Fibroblast of upper back skin (primary cell): ENCODE results near the gene SIAH3.
A peak's percentile ranks its signal among the peaks of the same experiment; 100 is the strongest.

Source experiments
- DNase-seq: peaks from one replicate; pipeline ENCODE4 v3.0.0-alpha.2; 2013

SIAH3 gene

DNA sequence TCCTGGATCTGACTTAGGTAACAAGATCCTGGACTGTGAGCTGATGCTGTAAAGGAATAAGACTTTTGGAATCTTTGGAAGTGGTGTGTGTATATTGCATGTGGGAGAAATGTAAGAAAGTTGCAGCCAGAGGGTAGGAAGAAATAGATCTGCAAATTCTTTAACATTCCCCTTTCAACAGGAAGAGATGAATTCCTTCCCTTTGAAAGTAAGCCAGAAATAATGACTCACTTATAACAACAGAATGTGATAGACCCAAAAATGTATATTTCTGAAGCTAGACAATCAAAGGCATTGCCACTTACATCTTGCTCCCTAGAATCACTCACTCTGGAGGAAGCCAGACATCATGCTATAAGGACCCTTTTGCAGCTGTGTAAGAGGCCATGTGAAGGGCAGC lies 9.8 kb upstream of the SIAH3 start:
- DNase-seq = peak; percentile 81

DNA sequence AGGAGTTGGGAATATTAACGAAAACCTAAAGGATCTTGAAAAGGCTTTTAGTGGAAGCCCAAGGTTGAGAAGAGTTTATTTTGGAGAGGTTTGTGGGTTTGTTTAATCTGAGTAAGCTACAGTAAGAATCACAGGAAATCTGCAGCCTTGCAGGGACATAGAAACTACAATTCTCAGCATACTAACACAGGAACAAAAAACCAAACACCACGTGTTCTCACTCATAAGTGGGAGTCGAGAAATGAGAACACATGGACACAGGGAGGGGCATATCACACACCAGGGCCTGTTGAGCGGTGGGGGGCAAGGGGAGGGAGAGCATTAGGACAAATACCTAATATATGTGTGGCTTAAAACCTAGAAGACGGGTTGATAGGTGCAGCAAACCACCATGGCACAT lies 8.7 kb upstream of the SIAH3 start:
- DNase-seq = no peak

DNA sequence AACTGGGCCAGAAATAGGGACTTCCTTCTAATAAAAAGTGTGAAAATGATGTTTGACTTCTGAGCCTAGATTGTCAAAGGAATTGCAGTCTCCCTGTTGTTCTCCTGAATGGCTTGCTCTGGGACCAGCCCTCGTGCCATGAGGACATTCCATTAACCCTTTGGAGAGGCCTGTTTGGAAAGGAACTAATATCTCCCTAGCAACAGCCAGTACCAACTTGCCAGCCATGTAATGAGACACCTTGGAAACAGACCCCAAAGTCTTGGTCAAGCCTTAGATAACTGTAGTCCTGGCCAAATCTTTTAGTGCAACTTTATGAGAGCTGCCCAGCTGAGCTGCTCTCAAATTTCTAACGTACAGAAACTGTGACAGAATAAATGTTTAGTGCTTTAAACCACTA lies 8.2 kb upstream of the SIAH3 start:
- no peak for DNase-seq

DNA sequence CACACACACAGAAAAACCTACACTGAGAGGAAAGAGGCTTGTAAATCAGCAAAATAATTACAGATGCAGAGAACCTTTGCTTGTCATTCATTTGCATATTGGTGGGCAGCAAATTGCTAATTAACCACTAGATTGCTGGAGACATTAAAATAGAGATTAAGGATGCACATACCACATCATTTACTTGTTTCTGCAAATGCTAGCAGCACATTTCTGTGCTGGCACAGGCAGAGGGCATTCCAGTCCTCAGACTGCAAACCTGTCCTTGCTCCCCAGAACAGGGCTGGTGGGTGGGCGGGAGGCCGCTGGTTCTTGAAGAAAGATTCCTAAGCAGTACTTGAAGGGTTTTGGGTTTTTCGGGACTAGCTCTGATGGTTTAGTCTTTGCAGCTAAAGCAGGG lies 941 bp upstream of the SIAH3 start:
- no peak for DNase-seq

DNA sequence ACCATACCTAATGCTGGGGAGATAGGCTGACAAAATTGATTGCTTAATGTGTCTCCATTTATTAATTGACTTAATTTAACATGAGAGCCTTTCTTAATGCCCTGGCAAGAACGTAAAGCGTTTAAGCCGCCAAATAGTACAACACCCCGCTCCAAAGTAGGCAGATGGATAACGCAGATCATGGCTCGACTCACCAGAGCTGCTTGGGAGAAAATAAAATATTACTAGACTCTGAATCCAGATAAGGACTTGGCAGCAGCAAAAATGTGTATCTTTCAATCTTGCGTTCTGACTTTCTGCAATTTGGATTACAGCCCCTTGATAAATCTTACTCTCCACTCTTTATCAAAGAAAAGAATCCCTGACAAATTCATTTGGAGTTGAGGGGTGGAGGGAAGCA lies 403 bp upstream of the SIAH3 start:
- DNase-seq = no peak

DNA sequence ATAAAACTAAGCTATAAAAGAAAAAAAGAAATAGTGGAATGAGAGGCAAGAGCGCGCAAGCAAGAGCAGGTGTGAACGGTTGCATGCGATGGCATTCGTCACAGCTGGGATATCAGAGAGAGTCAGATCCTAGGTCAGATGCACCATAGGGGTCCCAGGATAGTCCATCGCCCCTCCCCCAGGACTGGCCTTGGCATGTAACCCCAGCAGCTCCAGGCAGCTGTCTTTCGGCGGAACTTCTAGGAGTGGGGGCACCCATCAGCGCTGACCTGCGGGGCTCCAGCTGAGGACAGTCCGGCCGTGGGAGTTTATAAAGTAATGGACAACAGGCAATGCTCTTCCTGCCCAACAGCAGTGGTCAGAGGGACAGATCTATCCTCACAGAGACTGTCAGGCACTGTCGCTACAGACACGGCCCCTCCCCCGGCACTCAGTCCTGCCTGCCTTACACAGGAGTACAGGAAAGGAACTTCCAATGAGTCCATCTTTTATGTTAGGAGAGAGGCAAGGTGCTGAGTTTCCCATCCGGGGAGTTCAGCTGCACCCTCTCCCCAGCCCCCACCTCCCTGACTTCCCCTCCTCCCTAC lies 1.4 kb downstream of the SIAH3 start:
- no peak for DNase-seq

DNA sequence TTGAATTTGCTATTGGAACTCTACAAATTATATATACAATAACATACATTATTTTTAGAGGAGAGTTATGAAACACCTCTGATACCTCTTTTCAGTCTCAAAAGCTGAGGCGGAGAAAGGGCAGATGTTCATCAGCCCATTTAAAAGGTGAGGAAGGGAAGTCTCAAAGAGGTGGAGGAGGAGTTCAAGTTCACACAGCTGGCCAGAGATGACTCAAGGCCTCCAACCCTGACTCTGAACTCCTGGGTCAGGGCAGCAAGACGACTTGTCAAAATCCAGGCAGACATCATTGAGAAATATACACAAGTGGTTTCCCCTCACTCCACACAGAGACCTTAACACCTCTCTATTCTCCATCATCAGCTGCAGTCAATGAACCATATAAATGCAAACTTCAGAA lies 2.1 kb downstream of the SIAH3 start:
- DNase-seq = no peak

DNA sequence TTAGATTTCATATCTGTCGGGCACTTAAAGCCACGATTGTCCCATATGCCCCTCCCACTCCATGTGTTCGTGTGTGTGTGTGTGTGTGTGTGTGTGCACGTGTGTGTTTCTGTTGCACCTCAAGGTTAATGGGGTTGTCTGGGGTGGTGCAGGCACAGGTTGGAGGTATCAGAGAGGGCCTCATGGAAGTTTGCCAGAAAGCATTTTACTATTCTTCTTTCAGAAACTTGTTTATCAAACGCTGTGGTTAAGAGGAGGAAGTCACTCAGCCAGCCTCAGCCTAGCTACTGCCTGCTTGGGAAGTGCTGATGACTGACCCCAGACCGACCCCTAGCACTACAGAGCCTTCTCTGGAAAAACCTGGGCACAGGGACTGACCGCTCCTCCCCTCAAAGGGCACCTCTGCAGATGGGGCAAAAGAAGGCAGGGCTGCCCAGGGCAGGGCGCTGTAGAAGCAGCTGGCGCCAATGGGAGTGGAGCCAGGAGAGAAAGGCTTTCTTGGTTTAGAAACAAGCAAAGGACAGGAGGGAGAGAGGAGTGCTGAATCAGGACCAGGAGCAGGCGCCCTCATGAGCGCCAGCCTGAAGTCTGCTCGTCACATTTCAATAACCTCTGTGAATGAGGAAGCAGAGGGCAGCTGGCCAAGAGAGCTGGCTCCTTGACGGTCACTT lies 3.9 kb downstream of the SIAH3 start:
- no peak for DNase-seq

DNA sequence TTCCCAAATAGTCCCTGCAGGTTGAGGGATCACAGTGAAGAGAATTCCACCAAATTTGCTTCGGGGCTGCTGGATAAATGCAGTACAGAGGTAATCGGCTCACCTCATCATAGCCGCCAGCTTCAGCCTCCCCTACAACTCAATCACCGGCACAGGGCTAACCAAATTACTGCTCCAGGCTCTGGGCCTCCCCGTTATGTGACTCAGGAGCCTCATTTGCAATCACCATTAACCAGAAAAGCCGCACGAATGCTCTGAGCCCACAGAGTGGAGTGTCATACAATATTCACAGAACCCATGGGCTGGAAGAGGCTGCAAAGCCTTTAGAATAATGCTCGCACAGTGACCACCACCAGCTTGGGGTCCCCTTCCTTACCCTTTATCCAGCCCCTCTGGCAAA lies 4.9 kb downstream of the SIAH3 start:
- DNase-seq = no peak

DNA sequence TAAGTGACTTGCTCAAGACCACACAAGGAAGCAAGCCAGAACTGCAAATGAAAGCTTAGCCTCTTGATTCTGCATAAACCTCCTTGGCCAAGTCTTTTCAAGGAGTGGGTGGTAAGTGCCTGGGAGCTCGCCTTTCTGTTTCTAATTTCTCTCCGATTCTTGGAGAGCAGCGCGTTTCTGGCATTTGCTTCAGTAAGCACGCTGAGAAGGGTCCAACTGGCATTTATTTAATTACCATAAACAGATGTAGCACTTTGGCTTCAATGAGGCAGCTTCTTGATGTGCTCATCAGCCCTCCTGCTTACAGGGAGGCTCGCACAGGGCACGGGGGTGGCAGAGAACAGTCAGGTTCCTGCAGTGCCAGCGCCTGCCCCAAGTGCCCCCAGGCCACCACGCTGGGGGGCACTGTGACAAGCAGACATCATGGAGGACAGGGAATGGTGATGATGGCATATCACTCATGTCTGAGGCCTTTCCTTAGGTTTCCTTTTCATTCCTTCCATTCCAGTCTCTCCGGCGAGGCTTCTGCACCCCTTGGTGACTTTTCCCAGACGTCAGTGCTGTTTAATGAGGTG lies 13.3 kb downstream of the SIAH3 start:
- no peak for DNase-seq

DNA sequence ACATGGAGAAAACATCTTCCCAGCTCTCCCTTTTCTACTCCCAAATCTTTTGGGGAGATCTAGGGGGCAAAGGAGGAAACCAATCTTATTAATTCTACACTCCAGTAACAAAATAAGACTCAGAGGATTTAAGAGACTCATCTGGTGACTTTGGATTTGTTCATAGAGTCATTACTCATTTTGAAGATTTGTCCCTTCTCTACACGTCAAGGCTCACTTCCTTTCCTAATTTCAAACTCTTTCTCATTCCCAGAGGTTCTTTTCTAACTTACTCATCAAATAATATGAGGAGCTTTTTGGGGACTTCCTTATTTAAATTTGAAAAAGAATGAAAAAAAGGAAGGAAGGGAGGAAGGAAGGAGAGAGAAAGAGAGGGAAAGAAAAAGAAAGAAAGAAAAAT lies 14.4 kb downstream of the SIAH3 start:
- DNase-seq = no peak

DNA sequence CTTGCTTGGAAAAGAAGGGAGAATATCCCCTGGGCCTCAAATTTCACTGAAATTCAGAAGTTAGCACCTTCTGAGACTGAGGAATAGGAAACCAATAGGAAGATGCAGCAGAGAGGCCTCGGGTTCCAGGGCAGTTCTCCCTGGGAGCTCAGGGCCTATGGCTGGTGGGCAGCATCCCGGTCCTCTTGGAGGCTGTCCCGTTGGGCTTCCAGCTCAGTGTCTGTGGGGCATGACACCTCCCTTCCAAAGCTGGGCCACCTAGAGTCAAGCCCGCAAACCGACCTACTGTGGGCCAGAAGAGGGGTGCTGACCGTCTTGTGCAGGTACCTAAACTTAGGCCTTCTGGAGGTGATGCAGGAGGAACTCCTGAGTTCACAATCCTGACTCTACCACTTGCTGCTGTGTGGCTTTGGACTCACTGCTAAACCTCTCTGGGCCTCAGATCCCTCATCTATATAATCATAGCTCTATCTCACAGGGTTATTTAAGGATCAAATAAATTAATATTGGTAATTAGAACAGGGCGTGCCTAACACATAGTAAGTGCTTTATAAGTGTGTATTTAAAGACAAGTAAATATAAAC lies 17.1 kb downstream of the SIAH3 start:
- DNase-seq = no peak

DNA sequence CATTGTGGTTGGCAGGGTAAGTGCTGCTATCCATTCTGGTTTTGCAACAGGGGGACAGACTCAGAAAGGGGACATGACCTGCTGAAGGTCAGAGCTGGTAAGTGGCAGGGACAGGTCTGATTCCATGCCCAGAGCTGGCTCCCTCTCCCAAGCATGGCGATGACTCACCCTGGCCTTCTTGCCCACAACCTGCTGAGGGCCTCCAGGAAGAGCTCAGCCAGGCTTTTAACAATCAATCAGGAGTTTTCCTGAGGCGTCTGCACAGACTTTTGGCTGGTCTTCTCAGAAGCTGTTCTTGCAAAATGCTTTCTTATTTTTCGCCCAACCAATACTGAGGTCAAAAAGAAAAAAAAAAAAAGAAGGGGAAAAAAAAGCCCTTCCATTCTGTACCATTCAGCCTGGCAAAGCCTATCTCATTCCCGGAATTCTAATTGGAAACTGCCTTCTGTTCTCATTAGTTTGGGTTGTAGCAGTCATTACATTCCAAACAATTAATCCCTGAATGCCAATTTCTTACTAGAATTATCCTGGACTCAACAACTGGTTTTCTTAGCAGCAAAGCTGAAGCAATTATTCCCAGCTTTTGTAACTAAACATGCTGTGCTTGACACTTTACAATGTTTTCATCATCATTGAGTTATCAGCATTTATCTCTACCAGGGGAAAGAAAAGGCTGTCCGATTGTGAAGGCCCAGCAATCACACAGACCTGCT lies 17.7 kb downstream of the SIAH3 start:
- peak; percentile 39 for DNase-seq

DNA sequence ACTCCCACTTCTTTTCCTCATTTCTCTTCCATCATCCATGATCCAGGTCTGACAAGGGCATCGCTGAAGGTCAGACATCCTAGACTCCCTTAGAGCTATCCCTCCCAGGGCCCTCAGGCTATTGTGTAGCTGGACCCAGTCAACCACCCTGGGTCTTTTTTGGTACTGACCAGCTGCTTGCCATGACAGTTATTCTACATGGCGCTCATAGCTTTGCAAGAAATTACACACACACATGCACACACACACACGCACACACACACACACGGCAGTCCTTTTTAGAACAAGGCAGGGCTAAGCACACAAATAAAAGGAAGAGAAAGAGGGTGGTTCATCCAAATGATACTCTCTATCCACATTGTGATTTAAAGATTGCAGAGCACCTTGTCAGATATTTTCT lies 18.3 kb downstream of the SIAH3 start:
- DNase-seq = no peak

DNA sequence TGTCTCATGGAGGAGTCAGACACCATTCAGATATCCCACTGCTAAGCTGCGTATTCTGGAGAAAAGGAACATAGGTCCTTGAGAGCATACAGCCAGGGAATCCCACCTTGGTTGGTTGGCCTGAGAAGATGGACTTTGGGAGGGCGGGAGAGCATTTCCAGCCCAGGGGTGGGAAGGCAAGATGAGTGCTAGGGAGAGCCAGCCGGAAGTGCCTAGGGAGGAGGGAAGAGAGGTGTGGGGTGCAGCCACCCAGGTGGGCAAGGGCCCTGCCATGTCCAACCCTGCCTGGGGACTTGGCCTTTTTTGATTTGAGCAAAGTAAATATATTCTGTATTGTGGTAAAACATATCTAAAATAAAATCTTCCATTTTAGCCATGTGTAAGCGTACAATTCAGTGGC lies 19.7 kb downstream of the SIAH3 start:
- DNase-seq = no peak

DNA sequence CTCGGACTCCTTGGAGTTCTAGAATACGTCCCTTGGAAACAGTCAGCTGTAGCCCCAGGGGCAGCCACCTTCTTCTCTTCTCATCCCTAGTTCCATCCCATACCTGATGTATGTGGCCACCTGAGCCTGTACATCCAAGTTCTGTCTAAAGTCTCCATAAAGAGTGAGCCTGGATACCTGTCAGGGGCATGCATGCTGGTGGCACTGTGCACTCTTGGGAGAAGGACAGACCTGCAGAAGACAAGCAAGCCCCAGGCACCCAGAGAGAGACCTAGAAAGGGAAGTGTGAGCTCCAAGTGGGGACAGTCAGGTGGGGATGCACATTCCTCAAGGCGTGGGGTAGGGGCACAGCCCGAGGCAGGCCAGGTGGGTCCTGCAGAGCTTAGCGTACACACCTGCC lies 21.4 kb downstream of the SIAH3 start:
- no peak for DNase-seq

DNA sequence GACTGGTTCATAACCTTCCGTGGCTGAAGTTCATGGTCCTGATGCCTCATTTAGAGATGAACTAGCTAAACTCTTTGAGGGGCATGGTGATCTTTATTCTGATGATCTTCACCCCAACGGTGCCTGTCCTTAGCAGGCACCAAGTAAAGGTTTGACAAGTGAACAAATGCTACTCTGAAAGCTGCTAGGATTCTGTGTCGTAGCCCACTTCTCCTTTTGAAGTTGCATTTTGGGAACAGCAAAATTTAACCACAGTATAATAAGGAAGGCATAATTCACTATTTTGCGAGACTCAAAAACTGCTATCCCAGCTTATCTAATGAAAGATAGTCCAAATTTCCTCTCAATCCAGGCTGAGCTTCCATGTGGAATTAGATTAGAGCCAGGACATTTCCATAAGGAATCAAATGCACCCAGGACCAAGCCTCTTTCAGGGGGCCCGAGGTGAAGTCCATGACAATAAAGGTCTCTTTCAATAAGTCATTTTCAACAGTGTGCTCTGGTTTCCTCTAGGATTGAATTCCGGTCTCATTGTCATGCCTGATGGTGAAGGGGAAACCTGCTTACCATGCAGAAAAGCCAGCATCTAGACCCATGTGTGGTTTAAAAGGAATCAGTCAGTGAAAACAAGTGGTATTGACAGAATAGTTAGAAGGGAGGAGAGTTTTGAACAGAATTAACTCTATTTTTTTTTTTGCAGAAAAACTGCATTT lies 23.1 kb downstream of the SIAH3 start:
- no peak for DNase-seq

DNA sequence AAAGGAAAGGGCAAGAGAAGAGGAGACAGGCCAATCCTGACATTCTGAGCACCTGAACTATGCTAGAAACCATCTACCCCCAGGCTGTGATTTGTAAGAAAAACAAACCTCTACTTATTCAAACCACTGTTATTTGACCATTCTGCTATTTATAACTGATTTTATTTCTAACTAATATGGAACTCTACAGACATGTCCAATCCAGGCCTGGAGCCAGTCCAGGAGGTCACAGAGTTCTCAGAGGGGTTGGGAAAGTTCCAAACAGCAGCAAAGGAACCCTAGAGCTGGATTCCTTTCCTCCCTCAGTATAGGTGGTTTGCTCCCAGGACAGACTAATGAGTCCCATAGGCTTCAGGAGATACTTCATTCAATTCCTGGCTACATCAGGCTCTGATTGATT lies 24.2 kb downstream of the SIAH3 start:
- DNase-seq = no peak

DNA sequence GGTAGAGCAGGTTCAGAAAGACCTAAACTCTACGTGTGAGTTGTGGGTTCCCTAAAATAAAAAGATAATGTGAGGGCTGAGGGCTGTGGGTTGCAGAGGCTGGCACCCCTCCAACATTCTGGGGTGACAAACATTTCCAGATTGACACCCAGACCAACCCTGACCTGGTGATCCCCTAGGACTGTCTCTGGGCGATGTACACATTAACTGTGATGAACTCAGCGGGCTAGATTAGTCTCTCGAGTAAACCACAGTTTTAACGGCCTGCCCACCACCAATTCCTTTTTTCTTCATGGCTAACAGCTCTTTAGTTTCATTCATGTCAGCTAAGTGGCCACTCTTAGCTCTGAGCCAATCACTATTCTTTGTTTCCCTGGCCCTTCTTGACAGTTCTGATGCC lies 24.8 kb downstream of the SIAH3 start:
- no peak for DNase-seq

DNA sequence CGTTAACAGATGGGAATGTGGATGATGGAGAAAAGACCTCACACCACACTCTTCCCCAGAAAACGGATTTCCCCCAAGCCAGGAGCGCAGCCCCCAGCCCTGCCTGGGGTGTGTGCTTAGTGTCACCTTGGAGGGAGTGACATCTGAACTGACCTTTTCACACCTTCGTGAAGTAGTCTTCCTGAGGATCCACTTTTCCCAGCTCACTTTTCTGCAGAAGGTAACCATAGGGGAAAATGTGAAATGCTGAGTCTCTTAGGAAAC lies 26.2 kb downstream of the SIAH3 start:
- DNase-seq = no peak

DNA sequence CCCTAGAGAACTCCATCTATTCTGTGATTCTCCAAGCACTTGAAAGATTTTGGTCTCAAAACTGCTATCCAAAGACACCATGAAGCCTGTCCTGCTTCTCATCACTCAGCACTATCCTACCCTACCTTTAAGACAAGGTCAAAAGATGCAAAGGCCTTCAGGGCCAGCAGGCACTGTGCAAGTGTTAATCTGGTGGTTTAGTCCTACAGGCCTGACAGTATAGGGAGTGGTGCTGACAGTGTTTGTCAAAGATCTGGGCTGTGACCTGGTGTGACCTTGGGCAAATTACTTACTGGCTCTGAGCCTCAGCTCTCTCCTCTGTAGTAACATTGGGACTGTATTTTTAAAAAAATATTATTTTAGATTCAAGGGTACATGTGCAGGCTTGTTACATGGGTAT lies 28.0 kb downstream of the SIAH3 start:
- no peak for DNase-seq

DNA sequence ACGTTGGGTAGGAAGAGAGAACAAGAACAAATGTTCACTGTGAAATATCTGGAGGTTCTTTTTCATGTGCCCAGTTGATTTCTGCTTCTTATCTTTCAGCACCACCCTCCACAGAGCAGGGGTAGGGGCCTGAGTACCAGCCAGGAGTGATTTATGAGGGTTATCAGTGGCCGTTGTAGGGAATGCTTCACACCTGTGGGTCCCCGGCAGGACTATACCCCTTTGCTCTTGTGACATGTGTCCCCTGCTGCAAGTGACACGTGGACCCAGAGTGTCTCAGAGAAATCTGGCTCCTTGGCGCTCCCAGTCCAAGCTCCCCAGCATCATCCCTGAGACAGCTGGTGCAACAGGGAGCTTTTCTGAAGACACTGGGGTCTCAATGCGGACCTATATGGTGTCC lies 29.7 kb downstream of the SIAH3 start:
- DNase-seq = no peak

DNA sequence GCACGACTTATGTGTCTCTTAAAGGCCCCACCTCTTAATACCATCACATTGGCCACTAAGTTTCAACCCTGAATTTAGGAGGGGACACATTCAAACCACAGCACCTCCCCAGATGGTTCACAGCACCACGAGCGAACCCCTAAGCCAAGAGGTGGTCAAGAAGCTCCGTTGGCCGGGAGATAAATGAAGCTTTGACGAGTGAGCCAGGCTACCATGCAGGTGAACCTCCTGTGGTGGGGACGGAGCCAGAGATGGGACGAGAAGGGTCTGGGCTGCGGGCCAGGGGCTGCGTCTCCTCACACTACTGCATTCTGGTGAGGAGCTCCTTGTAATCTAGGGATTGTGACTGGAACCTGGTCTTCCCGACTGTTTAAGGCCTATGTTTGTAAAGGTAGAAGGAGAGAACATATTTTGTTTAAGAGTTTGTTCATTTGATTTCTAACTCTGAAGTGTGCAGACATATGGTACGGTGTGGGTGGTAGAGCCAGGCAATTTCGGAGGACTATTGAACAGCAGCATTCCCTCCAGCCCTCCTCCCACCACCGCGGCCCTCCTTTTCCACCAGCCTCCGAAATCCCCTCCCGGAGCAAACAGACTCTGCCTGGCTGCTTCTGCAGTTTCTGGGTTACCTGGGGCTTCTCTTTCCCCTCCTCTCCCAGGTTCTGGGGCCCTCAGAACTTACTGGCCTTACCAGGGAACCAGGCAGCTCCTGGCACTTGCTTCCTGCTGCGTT lies 31.3 kb downstream of the SIAH3 start:
- DNase-seq = no peak
